Fibroblast of skin of scalp (primary cell): Measurements from ENCODE around the gene GZMM.

Experiments used
- DNase-seq: peaks from one replicate; pipeline ENCODE4 v3.0.0-alpha.2; 2013

The GZMM gene

DNA sequence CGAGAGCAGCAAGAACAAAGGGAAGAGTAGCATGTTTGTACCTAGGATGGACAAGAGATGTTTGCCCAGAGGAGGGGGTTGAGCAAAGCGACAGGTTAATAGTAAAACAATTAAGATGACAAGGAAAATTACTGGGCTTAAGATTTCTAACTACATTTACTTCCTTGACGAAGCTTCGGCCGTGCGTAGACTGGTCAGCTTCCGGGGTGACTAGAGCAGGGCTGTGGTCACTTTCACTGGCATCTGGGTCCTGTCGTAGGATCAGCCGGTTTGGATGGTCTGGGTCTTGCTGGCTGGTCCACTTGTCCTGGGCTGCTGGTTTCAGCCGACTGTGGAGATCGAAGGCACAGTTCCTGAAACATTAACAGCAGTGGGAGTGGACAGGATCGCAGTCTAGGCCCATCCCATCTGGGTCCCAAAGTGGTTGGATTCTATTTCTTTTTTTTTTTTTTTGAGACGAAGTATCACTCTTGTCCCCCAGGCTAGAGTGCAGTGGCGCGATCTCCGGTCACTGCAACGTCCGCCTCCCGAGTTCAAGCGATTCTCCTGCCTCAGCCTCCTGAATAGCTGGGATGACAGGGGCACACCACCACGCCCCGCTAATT, 23.5 kb downstream of the GZMM start:
- no peak for DNase-seq

DNA sequence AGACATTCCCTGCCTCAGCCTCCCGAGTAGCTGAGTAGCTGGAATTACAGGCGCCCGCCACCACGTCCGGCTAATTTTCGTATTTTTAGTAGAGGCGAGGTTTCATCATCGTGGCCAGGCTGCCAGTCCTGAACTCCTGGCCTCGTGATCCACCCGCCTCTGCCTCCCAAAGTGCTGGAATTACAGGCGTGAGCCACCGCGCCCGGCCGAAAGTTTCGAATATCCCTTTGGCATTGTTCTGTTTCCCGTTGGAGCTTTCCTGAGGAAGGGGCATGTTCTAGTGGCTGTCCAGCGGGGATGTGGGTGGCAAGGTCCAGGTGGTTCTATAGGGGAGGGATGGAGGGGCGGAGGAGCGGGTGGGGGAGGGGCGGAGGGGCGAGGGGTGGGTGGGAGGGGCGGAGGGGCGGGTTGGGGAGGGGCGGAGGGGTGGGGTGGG, 26.4 kb downstream of the GZMM start:
- no peak for DNase-seq

DNA sequence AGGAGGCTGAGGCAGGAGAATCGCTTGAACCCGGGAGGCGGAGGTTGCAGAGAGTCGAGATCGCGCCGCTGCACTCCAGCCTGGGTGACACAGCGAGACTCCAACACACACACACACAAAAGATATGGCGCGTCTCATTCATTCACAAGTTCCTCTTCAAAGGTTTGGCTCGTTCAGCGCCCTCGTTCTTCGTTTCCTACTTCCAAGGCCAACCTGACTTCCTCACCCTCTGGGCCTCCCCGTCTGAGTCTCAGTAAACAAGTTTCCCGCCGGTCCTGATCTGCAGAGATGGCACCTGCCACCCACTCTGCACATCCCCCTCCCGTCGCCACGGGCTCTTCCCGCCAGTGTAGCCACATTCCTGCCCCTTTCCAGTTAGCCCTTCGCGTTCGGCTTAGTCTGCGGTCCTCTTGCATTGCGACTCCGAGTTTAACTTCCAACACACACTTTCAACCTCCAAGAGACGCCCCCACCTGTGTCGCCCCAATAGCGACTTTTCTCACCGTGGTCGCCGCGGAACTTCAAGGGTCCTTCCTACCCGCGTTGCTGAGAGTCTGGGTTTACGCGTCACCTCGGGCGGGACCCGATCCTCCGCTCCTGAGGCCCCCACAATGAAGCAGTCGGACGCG, 27.2 kb downstream of the GZMM start:
- no peak for DNase-seq

DNA sequence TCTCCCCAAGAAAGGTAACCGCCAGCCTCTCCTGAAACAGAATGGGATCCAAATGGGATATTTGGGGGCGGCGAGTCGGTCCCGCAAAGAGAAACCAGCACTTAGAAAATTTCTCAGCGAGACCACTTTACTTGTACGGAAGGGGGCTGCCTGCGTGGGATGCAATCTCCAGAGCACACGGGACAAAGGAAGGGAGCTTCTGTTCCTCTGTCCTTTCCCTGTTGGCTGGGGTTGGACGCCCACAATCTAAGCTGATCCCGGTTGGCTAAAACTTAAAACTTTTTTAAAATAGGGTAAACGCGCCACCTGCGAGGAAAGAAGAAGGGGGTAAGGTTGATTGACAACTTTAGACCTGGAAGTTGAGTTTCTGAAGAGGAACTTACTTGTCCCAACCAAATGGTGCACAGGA, 27.7 kb downstream of the GZMM start:
- DNase-seq, result no peak

DNA sequence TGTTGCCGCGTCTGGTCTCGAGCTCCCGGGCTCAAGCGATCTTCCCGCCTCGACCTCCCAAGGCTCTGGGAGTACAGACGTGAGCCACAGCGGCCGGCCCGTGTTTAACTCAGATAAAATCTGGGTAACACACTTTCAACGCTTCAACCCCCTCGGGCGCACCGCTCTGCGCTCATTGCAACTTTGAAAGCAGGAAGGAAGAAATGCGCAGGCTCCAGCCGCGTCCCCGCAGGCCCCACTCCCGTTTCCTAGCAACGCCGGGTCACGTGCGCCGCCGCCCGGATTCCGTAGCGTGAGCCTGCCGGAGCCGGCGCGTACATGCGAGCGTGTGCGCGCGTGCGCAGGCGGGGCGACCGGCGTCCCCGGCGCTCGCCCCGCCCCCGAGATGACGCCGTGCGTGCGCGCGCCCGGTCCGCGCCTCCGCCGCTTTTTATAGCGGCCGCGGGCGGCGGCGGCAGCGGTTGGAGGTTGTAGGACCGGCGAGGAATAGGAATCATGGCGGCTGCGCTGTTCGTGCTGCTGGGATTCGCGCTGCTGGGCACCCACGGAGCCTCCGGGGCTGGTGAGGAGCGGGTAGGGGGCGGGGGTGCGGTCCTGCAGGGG, 28.4 kb downstream of the GZMM start, which contains the start of gene BSG:
TSS of gene BSG (plus strand) at position 457 of the 603 bp plus-strand sequence. CDS start at position 496, 39 bp downstream.
- peak; percentile 98 for DNase-seq

DNA sequence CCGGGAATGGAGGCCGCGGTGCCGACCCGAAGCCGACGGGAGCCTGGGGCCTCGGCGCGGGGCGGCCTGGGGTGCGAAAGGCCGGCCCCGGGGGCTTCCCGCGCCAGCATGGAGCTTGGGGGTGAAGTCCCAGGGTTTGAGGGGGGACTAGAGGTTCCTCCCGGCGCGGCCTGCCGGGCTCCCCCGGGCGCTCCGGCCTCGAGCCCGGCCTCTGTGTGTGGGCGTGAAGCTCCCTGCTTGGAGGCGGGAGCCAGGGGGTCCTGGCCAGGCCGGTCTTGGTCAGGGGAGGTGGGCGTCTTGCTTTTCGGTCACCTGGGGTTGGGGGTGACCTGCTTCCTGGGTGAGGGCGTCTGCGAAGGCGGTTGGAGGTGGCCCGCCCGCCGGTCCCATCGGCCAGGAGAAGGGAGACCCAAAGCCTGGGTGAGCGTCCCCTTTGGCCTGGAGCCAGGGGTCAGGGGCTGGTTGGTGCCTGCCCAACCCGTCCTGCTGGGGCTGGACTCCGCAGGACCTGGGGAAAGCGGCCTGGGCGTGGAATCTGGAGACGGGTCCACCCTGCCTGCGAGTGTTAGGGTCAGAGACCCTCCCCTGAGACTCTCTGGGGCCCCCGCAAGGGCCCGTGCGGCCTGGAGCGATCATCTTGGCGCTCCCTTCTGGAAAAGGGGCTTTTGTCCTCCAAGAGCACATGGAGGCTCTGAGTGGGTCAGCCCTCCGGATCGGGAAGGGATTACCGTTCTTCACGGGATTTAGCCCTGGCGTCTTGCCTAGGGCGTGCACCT, 29.1 kb downstream of the GZMM start:
- DNase-seq, result peak; percentile 45

DNA sequence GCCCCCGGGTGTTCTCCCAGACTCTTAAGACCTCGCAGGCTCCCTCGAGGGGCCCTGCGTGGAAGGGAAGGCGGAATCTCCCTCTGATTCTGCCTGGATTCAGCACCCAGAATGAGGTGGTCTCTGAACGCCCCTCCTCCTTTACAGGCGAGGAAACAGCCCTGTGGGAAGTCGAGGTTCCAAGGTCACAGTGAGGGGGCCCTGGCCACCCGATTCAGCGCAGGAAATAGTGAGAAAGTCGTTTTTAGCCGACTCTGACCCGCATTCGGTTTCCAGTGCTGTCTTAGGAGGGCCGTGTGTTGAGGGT, 29.6 kb downstream of the GZMM start:
- no peak for DNase-seq

DNA sequence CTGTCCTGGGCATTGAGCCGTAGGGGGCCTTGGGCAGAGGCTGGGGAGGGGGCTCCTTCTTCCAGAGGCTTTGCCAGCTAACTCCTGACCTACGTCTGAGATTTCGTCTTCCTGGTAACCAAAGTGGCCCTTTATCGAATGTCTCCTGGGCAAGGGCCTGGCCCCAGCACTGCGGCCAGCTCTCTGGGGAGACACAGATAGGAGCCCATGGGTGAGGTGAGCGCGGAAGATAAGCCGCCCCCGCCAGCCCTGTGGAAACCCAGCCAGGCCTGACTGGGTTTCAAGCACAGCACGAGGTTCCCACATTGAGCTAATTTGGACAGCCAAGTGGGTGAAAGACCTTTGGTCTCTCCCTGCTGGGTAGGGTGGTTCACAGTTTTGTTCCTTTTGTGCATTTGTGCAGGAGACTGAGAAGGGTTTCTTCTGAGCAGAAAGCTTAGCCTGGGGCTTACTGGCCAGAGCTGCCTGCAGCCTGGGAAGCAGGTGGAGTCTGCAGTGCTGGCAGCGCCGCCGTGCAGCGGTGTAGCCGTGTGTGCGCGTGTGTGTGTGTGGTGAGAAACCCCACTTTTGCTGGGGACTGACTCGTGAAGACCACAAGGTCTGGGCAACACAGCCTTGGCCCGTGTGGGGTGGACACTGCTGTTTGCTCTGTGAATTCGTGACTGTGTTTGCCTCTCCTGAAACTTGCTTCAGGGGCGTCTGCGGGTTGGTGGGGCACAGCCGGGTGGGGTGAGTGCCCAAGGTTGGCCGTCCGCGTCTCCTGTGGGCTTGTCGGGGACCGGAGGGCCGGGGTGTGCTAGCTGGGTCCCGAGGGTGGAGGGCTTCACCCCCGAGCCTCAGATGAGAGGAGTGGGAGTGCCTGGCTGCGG, 31.0 kb downstream of the GZMM start:
- no peak for DNase-seq

DNA sequence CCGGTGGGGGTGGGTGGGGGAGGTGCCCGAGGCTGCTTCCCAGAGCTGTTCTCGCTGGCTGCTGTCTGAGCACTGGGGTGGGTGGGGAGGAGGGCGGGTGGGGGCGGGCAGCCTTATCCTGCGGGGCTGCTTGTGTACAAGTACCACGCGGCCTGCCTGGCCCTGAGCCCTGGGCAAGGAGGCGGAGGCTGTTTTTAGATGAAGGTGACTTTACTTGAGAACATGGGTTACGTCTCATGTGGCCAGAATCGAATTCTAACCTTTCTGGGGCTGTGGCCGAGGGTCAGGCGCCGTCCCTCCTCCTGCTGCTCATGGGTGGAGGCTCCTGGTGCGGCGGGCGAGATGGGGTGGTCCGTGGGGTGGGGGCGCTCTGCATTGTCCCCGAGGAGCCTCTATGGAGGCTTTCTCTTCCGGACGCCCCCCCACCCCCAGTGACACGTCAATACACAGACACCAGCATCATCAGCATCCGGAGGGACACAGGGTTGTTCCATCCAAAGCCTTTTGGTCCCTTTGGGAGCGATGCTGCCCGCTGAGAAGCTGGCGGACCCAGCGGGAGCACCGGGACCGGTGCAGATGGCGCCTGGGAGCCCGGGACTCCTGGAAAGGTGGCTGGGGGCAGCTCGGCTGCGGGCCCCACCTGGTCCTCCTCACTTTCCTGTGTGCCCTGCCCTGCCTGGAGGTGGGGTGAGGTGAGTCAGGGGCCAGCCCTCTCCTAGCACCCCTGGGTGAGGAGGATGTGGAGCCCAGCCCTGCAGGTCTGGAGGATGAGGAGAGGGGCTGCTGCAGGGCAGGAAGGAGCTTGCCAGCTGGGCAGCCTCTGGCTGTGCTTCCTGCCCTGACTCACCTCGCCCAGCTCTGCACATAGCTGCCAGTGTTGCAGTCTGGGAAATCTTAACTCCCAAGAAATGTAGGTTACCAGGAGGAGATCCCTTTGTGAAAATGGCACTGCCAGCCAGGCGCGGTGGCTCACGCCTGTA, 32.0 kb downstream of the GZMM start:
- DNase-seq, result no peak

DNA sequence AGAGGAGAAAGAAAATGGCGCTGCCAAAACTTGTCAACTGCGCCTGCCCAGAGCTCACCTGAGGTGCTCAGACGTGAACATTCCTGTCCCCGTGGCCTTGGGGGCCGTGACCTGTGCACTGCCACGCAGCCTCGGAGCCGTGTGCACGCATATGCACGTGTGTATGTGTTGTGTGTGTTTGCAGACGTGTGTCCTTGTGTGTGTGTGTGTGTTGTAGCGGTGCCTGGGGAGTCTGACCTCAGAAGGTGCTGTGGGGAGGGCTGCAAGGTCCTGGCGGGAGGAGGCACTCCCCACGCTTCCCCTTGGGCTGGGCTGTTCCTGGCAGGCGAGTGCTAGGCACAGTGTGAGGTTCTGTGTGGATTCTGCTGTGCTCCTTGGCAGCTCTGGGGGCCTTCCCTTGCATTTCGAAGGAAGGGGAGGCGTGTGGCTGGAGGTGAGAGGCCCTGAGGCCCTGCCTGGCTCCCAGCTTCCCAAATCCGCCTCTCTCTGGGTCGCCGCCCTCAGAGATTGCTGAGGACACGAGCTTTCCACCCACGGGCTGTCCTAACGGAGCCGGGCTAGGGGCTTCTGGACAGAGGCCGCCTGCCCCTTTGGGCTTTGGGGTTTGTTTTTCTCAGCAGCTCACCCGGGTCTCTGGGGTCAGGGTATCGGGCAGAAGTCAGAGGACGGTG, 33.0 kb downstream of the GZMM start:
- no peak for DNase-seq

DNA sequence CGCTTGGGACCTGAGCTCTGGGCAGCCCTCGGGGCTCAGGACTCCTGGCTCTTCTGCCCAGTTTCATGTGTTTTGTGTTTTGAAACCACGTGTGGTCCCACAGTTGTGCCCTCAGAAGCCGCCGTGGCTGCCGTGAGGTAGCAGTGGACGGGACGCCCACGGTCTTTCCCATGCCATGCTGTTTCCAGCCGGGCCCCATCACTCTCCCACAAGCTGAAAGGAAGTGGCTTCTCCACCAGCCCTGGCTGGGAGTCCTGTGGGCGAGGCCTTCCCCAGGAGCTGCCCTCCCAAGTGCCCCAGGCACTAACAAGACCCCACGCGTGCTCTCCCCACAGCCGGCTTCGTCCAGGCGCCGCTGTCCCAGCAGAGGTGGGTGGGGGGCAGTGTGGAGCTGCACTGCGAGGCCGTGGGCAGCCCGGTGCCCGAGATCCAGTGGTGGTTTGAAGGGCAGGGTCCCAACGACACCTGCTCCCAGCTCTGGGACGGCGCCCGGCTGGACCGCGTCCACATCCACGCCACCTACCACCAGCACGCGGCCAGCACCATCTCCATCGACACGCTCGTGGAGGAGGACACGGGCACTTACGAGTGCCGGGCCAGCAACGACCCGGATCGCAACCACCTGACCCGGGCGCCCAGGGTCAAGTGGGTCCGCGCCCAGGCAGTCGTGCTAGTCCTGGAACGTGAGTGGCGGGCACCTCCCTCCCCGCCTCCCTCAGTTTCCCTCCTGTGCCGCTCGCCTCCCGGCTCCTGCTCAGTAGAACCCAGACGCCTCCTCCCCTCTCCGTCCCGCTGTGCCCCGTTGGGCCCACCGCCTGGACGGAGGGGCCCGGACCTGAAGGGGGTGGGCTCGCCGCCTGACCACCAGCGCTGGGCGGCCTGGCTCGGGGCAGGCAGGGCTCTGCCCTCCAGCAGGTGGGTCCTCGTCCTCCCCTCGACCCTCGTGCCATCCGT, 33.9 kb downstream of the GZMM start:
- no peak for DNase-seq

DNA sequence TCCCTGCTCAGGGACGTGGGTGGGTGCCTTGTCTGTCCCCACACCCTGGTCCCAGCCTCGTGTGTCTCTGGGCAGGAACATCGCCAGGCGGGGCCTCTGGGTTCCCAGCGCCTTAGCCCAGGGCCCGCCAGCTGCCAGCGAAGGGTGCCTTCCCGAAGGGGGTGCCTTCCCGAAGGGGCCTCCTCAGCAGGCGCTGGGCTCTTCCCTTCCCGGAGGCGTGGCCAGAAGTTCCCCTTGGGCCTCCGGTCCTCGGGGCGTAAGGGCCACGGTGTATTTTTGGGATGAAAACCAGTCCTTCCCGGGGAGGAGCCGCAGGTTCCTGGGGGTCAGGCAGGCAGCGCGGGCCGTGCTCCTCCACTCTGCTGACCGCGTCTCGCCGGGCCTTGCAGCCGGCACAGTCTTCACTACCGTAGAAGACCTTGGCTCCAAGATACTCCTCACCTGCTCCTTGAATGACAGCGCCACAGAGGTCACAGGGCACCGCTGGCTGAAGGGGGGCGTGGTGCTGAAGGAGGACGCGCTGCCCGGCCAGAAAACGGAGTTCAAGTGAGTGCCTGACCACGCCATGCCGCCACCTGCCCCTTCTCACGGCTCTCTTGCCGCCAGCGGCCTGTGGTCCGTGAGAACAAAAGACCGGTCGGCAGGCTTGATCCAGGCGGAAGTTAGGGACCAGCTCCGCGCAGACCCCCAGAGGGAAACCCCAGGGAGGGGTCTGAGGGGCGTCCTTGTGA, 35.4 kb downstream of the GZMM start:
- no peak for DNase-seq

DNA sequence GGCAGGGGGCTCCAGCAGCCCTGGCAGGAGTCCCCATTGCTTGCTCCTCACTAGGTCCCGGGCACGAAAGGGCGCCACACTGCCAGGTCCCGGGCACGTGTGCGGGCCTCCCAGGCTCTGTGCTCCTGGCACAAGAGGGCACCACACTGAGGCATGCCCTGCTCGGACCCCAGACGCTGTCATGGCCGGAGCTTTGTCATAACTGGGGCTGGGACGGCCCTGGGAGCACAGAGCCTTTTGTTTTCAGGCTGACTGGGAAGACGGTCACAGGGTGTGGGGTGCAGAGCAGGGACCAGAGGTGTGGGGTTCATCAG, 35.9 kb downstream of the GZMM start:
- no peak for DNase-seq

DNA sequence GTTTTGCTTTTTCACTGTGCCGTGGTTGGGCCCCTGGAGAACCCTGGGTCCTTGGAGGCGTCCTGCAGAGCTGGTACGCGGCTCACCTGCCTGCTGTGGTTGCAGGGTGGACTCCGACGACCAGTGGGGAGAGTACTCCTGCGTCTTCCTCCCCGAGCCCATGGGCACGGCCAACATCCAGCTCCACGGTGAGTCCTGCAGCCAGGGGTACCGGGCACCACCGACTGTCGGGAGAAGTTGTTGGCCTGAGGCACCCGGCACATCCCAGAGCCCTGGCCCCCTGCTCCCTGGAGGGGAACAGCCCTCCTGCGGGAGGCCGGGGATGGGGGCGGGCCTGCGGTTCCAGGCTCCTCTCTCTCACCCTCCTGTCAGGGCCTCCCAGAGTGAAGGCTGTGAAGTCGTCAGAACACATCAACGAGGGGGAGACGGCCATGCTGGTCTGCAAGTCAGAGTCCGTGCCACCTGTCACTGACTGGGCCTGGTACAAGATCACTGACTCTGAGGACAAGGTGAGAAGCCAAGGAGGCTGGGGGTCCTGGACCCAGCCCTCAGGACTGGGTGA, 36.5 kb downstream of the GZMM start:
- no peak for DNase-seq

DNA sequence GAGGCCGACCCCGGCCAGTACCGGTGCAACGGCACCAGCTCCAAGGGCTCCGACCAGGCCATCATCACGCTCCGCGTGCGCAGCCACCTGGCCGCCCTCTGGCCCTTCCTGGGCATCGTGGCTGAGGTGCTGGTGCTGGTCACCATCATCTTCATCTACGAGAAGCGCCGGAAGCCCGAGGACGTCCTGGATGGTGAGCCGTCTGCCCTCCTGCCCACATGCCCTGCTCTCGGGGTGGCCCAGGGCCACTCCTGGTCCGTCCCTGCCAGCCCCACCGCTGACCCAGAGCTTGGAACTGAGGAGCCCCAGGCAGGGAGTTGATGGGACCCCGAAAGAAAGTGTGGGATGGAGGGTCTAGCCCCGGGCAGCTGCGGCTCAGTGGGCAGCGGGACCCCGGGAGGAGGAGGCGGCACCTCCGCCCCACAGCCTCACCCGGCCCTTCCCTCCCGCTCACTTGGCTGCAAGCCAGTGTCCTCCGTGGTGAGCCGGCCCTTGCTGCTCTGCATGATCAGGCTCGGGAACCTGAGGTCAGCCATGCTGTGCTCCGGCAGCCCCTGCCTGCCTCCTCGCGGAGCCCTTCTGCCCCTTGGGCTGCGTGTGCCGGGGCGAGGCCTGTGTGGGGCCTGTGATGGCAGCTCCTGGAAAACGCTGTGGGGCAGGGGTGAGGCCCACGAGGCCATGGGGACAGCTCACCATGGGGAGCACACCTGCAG, 37.7 kb downstream of the GZMM start:
- DNase-seq, result no peak

DNA sequence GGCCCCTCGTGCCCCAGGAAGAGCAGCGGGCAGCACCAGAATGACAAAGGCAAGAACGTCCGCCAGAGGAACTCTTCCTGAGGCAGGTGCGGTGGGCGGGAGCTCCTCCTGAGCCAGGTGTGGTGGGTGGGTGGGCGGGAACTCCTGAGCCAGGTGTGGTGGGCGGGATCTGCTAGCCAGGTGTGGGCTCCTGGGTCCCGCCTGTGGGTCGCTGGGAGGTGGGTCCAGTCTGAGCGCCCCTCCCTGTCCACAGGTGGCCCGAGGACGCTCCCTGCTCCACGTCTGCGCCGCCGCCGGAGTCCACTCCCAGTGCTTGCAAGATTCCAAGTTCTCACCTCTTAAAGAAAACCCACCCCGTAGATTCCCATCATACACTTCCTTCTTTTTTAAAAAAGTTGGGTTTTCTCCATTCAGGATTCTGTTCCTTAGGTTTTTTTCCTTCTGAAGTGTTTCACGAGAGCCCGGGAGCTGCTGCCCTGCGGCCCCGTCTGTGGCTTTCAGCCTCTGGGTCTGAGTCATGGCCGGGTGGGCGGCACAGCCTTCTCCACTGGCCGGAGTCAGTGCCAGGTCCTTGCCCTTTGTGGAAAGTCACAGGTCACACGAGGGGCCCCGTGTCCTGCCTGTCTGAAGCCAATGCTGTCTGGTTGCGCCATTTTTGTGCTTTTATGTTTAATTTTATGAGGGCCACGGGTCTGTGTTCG, 38.8 kb downstream of the GZMM start:
- no peak for DNase-seq
